ENCODE results near the gene FN1.
A peak's percentile ranks its signal among the peaks of the same experiment; 100 is the strongest.

FN1 gene

DNA sequence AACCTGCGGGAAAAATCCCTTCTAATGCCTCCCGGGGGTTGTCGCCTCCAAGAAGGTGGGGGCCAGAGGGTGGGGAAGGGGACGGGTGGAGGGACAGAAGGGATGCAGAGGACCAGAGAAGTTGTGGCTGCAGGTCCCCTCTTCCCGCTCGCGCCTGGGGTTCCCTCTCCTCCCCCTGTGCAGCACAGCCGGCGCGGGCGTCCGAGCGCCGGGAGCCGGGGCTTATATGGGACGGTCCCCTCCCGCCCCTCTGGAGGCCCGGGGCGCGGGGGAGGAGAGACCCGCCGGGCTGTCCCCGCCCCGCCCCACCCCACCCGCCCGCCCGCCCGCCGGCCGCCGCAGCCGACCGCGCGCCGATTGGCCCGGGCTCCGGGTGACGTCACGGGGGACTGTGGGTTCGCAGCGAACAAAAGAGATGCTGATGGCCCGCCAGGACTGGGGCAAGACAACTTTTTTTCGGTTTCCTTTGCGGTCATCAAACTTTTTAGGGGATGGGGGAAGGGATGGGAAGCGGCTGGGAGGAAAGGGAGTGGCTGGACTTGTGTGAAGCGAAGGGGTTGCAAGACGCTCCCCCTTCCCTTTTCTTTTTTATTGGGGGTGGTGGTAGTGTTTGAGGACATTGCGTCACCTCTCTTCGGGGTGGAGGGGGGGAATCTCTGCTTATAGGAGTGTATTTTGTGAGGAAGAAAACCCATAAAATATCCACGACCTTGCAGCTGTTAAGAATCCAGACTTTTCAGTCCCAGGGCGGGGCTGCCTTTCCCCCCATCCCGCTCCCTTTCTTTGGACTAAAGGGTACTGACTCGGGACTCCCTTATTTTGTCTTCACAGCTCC, at the start of gene FN1:
Gene FN1 (minus strand): TSS at position 199 of the 835 bp plus-strand sequence. CDS start 266 bp downstream, outside the sequence.
- peak; percentile 25 for DNase-seq (ENCODE audit: low read depth)

DNA sequence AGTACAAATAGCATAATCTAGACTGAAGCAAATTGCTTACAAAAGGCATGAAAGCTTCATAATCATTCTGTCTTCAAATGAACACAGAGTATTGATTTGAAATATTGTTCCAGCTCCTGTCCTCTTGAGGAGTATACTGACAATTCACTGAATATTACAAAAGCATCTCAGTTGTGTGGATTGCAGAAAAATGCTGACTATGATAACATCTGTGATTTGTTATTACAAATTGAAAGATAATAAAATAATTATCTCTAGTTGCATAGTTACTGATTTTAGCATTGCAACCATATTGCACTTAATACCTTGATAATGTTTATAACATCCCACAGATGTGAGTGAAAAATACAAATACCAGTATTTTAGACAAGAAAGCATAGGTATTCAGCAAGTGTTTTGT, 49.2 kb upstream of the FN1 start:
- DNase-seq (ENCODE audit: low read depth): no peak

DNA sequence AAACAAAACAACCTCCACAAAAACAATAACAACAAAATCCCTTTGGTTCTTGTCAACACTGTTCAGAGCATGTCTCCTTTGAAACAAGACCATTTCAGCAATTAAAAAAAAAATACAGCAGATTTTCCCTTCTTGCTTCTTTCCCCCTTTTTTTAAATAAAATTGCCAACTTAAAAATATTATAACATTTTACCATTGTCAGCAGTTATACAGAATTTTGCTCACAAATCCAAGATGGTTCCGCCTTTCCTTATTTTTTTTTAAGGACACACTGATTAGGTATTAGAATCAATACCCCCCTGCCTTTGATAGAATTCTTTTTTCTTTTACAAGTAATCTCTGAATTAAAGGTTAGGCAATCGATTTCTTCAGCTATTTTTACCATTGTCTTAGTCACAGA, 48.7 kb upstream of the FN1 start:
- DNase-seq (ENCODE audit: low read depth): no peak

DNA sequence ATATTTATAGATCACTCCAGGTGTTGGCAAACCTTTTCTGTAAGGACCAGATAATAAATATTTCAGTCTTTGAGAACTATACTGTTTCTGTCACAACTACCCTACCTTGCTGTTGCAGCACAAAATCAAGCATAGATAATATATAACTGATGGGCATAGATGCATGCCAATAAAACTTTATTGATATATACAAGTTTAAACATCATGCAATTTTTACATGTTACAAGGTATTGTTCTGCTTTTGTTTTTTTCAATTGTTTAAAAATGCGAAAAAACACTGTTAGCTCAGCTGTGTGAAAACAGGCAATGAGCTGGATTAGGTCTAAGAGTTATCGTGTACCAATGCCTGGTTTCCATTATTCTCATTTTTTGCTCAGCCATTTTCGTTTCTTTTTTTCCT, 47.6 kb upstream of the FN1 start:
- DNase-seq (ENCODE audit: low read depth): no peak

DNA sequence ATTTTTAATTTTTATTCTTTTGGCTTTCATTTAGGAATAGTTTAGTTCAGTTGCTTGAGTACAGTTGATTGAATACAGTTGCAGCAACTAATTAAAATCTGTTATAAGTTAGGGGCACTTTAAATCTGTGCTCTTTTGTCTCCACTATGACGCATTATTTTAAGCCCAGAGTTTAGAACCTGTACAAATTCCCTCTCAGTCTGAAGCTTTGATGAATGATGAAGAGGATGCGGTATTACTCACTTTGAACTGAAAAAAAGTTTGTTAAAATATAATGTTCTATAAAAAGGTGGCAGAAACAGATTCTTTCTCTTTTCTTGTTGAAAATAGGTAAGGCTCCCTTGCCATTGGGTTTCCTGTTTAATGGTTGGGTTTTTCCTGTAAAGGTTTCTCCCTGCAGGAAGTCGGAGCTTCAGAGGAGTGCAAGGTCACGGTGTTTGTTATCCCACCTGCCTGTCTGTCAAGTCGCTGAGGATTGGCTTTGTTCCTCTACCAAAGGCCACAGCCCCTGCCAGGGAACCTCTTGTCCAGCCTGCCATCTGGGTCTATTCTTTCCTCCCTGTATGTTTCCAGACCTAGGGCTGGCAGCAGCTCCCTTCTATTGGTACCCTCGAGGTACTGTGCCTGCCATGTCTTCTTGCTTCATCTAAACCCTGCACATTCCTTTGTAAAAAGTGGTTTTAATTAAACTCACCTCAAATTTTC, 43.8 kb upstream of the FN1 start:
- no peak for DNase-seq (ENCODE audit: low read depth)

DNA sequence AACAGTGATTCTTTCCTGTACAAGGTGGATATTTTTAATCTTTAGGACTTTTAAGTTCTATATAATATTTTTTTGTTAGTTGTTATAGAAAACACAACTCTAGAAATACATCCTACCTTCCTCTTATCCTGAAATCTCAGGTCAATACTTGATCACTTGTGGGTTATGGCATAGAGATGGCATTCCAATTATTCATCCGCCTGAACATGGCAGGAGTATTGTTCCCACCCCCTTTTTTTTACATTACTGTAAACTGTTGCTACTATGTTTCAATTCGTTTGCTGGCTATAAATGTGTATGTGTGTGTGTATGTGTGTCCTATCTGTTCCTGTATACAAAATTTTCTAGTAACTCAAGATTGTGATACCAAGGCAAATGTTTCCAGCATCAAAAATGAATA, 43.3 kb upstream of the FN1 start:
- DNase-seq (ENCODE audit: low read depth): no peak

DNA sequence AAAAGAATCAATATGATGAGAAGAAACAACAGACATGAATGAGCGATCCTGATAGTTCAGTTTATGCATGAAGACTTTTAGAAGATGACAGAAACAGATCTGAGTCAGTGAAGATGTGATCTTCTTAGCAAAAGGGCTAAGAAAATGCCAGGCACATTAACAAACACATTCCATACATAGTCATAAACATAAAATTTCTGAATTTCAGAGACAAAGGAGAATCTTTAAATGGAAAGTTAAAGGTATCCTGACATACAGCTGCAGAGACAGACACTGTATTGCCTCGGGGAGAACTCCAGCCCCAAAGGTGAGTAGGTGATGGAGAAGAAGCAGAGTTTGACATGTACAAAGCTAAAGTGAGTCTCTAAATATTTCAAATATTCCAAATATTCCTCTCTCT, 40.6 kb upstream of the FN1 start:
- DNase-seq (ENCODE audit: low read depth): no peak

DNA sequence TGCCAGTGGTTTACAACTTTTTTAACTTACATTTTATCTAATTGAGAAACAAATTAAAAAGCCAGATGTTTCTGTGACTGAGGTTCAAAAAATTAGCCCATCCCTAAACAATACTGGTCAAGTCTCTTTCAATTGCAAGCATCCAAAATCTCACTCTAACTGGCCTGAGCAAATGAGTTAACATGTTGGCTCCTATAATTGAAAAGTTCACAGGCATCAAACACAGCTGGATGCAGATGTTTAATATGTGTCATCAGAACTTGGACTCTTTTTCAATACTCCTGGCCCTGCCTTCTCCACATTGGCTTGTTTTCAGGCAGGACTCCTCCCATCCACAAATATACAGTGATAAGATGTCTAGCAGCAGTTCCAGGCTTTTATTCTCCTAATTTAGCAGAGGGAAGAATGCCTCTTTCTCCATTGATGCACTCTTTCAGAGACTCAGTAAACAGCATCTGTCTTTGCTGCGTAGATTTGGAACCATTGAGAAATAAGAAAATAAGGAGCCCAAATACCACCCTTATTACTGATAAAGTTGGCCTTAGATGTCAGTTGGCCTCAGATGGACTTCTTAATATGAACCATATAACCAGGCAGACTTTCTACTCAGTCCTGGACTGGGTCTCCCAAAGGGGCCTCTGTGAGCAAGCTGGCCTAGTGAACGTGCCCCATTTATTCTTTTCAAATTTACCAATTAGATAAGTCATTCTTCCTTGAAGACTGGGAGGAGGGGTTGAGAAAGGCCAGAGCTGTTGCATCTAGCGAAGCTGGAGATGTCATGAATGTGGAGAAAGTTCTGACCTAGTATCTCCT, 30.4 kb upstream of the FN1 start:
- DNase-seq (ENCODE audit: low read depth): no peak

DNA sequence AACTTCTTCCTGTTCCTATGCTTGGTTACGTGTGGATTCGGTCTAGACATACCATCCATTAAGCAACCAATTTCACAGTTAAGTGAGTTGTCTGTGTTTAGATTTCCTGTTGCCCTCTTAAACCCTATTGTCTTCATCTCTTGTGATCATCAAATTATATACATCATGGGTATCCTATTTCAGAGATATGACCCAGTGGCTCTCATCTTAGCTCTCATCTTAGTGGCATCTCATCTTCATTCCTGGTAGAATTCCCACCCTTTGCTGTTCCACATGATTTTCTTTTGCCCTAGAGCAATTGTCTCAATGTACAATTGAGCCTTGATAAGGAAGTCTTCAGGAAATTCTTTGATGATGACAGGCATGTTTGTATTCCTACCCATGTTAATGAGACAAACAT, 29.4 kb upstream of the FN1 start:
- DNase-seq (ENCODE audit: low read depth): no peak

DNA sequence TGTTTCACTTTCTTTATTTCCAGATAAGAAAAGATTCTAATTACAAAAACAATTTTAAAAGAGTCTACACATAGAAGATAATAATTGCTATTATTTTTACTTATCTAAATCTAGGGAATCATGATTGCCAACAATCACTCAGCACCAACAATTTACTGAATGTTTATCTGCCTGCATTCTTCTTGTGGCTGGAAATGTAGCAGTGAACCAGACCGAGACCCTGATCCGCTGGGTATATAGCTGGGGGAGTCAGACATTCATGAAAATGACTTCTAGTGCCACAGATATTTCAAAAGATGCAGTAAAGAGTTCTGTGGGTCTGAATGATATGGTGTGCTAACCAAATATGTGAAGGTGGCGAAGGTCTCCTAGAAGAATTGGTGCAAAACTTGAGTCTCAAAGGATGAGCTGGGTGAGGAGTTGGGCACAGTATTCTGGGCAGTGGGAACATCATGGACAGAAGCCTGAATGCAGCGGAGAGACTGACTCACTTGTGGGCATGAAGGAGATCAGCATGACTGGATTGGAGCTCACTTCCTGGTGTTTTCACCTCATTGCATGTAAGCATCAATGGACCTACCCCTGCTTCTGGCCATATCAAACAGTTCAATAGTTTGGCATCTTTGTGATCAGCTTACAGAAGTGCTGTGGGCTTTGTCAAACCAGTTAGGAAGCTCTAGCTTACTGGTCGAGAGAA, 26.1 kb upstream of the FN1 start:
- no peak for DNase-seq (ENCODE audit: low read depth)

DNA sequence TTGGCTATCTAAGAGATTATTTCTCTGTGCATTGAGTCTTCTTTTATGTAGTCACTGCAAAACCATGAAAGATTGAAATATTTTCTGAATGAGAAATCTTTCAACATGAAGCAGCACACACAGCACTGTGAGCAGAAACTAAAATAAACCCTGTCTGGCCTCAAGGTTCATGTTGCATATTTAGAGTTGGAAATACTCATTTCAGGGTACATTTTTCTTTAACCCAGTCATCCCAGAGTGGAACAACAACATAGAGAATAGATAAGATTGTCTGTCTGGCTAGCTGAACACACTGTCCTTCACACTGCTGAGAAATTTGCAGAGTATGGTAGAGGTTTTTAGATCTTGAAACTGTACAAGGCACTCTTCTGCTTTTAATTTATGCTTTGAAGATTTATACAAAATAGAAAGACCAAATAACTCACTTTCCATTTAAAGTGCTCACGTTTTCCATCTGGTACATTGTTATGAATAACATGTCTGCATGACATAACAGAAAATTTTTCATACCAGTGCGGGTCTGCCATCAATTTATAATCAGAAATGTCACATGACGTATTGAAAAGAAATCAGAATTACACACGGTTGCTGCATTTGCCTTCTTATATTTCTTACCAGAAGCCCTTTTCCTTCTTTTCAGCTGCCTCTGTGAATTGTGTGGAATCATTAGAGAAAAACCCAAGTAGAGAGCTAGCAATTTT, 25.0 kb upstream of the FN1 start:
- DNase-seq (ENCODE audit: low read depth): no peak

DNA sequence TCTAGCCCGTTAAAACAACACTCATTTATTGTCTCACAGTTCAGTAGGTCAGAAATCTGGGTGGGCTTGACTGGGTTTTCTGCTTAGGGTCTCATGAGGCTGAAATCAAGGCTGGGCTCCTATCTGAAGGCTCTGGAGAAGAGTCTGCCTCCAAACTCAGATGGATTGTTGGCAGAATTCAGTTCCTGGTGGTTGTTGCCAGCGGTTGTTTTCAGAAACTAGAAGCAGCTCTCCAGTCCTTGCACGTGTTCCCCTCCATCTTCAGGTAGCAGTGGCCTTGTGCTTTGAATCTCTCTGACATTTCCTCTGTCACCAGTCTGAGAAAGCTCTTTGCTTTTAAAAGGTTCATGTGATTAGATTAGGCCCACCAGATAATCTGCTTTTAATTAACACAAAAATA, 20.1 kb upstream of the FN1 start:
- no peak for DNase-seq (ENCODE audit: low read depth)

DNA sequence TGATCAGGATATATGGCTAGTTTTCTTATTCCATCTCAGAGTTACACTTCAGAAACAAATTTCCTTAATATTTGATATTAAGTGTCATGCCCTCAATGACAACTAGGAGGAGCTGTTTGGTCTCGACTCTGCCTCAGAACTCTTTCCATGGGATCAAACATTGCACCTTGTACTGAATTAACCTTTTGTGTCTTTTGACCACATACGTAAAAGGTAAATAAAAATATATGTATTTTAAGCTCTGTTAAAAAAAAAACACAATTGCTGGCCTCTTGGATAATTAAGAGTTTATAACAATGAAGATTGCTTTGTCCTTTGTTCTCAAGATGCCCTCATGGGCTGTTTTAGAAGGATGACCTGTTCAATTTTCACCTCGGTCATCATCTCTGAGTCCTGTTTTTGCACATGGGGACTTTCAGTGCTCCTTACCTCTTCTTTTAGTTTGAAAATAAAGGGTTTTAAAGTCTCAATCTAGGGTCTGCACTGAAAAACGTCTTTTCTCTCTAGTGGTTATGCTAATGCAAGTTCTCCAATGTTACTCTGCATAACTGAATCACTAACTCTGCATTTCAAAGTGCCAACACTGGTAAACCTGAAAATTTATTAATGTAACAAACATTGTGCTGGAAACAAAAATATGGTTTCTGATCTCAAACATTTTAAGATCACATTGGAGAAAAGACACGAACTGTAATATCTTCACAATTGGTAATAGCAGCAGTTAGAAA, 18.8 kb upstream of the FN1 start:
- no peak for DNase-seq (ENCODE audit: low read depth)

DNA sequence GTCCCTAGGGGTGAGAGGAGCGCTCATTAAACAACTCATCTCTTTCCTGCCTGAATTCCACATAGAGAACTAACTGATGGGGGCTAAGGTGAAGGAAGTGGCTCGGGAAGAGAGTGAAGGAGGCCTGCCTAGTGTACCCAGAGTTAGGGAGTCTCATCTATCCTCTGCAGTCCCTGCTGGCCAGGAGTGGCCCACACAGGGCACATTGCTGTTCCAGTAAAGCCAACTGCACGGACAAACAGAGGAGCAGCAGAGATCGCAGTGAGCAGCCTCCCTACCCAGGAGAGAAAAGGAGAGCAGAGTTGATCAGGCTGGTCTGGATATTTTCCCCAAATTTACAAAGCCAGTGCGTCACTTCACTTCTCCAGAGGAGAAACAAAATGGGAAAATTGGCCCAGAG, 16.9 kb upstream of the FN1 start:
- no peak for DNase-seq (ENCODE audit: low read depth)

DNA sequence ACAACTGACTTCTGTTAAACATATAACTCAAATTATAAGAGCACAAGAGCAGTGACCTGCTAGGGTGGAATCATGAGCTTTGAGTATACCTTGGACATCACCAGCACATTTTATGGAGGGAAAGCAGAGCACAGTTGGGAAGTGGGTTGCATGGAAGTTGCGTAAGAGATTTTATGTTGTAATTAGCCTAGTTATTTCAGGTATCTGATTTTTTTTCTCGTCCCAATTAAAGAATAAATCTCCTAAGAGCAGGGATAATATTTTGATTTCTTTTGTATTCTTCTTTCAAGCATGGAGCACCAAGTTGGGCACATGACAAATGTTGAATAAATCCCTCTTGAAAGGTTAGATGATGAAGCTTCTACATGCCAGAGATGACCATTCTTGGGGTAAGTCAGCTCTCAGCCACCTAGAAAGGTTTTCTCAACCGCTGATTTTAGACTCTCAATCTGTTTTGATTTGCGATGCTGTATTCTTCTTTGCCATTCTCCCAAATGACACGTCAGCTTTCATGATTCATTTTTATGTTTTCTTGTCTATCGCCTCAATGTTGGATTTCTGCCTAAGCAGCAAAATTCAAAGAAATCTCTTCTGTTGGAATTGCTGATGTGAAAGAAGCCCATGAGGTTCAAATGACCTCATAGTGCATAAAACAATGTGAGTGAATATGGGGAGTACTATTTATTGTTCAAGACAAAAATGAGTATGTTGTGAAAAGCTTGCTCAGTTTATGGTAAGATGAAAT, 15.3 kb upstream of the FN1 start:
- no peak for DNase-seq (ENCODE audit: low read depth)

DNA sequence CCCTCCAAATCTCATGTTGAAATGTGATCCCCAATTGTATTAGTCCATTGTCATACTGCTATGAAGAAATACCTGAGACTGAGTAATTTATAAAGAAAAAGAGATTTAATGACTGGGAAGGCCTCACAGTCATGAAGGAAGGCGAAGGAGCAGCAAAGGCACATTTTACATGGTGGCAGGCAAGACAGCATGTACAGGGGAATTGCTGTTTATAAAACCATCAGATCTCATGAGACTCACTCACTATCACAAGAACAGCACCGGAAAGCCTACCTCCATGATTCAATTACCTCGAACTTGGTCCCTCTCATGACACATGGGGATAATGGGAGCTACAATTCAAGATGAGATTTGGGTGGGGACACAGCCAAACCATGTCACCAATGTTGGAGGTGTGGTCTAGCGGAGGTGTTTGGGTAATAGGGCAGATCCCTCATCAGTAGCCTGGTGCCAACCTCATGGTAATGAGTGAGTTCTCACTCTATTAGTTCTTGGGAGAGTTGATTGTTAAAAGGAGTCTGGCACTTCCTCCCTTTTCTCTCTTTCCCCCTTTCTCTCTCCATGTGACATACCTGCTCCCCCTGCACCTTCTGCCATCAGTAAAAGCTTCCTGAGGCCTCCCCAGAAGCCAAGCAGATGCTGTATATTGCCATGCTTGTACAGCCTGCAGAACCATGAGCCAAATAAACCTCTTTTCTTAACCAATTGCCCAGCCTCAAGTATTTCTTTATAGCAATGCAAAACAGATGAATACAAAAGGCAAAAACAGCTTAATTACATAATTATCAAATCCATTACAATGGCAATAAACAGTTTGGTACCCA, 14.5 kb upstream of the FN1 start:
- DNase-seq (ENCODE audit: low read depth): no peak

DNA sequence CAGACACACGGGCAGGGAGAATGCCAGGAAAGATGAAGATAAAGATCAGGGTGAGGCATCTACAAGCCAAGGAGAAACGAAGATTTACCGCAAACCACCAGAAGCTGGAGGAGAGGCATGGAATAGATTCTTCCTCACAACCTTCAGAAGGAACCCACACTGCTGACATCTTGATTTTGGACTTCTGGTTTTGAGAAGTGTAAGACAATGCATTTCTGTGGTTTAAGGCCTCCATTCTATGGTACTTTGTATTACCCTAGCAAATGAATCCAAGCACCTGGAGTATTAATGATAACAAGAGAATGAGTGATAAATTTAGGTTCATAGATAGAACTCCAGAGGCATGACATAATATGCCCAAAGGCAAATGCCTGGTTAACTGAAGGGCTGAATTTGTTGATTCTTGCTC, 11.8 kb upstream of the FN1 start:
- no peak for DNase-seq (ENCODE audit: low read depth)

DNA sequence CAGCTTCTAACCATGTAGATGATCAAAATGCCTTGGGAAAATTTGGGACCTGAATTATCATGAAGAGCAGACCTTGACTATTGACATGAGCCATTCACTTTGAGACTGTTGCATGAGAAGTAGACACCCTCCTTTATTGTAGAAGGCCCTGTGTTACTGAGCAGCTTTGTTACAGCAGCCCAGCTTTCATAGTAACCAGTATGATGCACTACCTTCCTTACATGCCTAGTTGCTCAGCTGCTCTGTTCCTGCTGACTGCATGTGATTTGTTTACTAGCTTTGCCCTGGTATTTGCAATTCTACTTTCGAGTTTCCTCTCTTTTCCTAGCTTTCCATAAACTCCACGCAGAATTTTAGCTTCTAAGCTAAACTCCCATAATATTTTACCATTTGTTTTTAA, 11.2 kb upstream of the FN1 start:
- DNase-seq (ENCODE audit: low read depth): no peak

DNA sequence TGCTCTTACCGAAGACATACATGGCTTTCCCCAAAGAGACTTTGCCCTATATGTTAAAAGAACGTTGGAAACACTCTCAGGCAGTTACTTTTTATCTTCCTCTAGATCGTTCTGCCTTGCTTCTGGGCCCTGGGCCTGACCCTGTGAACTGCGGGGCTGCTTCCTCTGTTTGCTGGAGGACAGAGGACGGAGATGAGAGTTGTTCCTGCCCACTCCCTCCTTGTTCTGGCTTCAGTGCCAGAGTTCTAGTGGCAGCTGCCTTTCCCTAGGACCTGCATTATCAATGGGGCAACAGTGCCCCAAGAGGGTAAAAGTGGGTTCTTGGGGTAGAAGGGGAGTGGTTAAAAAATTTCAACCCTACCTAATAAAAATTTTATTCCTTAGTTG, 6.5 kb upstream of the FN1 start:
- DNase-seq (ENCODE audit: low read depth): no peak

Data from activated T-helper 9 cell treated with anti-CD3 and anti-CD28 coated beads, Interleukin-2, amount 50 U/mL, for 16 hours (primary cell).